Measurements from ENCODE around the gene PANX2.
"Not testable (repeated sequence)": the region's sequence is repeated elsewhere in the genome, so short reads cannot be mapped to it uniquely, and the experiment has no call there.

The PANX2 gene

GRCh38 chr22:50199251-50199721, 28.8 kb downstream of the PANX2 start:
- no peak for DNase-seq

DNA sequence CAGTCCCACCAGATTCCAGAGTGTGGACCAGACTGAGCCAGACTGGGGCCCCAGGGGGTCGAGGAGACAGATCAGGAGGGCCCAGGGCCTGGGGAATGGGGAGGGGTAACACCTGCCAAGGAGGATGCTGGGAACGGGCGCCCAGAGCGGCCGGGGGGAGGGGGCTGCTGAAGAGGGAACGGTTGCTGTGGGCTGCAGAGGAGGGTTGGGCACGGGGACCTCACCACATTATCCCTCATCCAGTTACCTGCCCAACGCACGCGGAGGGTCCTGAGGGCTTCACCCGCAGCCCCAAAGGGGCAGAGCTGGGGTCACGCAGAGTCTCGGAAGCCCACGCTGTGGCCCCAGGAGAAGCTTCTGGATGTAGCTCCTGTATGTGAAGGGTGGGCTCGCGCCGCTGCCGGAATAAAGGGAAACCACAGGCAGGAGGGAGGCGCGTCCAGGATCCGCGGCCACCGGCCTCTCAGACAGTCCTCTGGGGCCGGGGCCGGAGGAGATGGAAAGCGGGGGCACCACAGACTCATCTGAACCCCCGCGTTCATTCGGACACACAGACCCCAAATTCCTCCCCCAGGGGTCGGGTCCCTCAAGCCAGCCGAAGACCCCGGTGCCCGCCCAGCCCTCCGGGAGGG, 29.4 kb downstream of the PANX2 start:
- DNase-seq, result no peak

DNA sequence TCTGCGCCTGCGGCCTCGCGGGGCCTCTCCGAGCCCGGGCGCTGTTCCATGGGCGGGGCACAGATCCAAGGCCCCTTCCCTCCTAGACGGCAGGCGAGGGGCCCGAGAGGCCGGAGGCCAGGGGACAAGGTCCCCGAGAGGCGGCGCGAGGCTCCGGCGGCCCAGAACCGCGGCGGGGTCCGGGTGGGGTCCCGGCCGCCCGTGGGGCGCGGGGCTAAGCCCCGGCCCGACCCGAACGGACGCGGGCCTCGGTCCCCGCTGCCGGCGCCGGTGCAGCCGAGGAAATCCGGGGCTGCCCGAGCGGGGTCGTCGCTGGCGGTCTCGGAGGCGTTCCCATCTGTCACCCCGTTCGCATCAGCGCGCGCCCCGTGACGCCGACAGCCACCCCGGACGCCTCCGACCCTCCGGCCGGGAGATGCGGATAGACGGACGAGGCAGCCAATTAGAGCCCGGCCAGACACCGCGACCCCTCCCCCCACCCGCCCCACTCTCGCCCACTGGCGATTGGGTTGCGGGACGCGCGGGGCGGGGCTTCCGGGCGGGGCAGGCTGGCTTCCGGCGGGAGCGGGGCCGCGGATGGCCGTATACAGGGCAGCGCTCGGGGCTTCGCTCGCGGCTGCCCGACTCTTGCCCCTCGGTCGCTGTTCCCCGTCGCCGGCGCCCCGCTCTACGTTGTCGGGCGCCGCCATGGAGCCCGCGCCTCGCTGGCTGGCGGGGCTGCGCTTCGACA, 30.1 kb downstream of the PANX2 start, which contains the start of gene SELENOO:
Gene SELENOO, plus strand, starts transcription at position 551 of the 730 bp plus-strand sequence. Its CDS starts 26 bp downstream, at position 577.
- DNase-seq, result peak; percentile 90

DNA sequence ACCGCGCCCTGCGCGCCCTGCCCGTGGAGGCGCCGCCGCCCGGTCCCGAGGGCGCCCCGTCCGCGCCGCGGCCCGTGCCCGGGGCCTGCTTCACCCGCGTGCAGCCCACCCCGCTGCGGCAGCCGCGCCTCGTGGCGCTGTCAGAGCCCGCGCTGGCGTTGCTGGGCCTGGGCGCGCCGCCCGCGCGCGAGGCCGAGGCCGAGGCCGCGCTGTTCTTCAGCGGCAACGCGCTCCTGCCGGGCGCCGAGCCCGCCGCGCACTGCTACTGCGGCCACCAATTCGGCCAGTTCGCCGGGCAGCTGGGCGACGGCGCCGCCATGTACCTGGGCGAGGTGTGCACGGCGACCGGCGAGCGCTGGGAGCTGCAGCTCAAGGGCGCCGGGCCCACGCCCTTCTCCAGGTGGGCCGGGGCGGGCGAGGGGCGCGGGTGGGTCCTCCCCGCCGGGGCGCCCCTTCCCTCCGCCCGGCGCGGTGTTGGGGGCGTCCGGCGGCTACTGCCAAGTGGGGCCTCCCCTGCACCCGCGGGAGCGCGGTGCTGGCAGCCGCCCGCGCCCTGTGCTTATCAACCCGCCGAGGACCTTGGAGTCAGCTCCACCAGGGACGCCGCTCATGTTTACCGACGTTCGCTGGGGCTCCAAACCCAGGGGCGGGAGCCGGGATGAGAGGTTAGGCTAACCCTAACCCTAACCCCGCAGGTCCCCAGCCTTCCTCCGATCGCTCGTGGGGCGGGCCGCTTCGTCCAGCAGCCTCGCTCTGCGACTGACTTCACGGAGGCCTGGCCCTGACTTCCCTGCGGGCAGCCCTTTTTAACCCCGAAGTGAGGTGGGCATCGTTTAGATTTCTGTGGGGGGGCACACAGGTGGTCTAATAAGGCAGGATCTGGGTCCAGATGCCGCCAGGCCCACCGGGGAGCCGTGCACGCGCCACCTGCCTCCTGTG, 30.9 kb downstream of the PANX2 start:
- DNase-seq, result no peak

- no peak for DNase-seq
These were observed 31.7 kb downstream of the PANX2 start for GRCh38 chr22:50202130-50202666.

GRCh38 chr22:50203288-50203687, 32.8 kb downstream of the PANX2 start:
- no peak for DNase-seq

GRCh38 chr22:50204571-50204970, 34.0 kb downstream of the PANX2 start:
- no peak for DNase-seq

DNA sequence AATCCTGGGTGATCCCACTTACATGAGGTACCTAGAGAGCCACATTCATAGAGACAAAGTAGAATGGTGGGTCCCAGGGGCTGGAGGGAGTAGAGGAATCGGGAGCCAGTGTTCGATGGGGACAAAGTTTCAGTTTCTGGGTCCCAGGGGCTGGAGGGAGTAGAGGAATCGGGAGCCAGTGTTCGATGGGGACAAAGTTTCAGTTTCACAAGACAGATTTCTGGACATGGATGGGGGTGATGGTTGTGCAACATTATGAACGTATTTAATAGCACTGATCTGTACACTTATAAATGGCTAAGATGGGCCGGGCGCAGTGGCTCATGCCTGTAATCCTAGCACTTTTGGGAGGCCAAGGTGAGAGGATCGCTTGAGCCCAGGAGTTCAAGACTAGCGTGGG, 34.5 kb downstream of the PANX2 start:
- DNase-seq, result not testable (repeated sequence)

- no peak for DNase-seq
These were observed 35.4 kb downstream of the PANX2 start for GRCh38 chr22:50205781-50206569.

GRCh38 chr22:50206599-50206998, 36.1 kb downstream of the PANX2 start:
- no peak for DNase-seq

DNA sequence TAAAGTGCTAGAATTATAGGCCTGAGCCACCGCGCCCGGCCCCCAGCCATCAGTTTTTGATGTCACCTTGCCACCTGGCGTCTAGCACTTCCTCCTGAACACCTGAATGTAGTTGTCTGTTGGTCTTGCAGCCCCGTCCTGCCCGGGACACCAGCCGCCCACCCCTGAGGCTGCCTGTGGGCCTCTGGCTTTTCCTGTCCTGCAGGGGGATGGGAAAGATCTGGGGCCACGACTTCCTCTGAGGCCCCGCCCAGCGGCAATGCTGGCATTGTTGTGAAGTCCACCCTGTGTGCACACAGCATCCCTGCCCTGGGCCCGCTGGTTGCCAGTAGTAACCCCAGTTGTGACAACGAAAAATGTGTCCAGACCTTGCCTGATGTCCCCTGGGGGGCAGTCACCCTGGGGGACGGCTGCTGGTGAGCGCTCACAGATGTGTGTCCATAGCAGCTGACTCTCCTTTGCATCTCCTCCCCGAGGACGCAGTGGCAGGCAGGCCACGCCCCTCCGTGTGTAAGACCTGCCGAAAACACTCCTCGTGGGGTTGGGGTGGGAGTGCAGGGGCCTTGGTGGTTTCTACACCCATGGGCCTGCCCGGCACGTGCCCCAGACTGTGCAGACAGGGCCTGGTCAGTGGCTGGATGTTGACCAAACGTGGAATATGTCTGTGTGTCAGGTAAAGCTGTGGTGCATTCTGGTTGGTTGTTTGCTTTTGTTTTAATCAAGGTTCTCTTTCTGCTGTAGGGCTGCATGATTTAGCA, 37.0 kb downstream of the PANX2 start:
- no peak for DNase-seq

DNA sequence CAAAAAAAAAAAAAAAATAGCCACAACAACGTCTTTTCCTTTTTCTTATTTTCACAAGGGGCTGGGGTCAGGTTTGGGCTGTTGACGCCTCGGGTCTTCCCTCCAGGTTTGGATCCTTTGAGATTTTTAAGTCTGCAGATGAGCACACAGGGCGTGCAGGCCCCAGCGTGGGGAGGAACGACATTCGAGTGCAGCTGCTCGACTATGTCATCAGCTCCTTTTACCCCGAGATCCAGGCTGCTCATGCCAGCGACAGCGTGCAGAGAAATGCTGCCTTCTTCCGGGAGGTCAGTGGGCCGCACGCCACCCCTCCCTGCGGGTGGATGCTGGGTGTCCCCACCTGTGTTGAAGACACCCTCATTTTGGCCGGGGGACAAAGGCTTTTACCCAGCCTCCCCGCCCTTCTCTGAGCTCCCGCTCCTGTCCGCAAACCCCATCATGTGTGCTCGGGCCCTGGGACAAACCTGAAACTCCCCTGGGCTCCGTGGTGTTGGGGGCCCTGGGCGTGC, 38.0 kb downstream of the PANX2 start:
- no peak for DNase-seq

DNA sequence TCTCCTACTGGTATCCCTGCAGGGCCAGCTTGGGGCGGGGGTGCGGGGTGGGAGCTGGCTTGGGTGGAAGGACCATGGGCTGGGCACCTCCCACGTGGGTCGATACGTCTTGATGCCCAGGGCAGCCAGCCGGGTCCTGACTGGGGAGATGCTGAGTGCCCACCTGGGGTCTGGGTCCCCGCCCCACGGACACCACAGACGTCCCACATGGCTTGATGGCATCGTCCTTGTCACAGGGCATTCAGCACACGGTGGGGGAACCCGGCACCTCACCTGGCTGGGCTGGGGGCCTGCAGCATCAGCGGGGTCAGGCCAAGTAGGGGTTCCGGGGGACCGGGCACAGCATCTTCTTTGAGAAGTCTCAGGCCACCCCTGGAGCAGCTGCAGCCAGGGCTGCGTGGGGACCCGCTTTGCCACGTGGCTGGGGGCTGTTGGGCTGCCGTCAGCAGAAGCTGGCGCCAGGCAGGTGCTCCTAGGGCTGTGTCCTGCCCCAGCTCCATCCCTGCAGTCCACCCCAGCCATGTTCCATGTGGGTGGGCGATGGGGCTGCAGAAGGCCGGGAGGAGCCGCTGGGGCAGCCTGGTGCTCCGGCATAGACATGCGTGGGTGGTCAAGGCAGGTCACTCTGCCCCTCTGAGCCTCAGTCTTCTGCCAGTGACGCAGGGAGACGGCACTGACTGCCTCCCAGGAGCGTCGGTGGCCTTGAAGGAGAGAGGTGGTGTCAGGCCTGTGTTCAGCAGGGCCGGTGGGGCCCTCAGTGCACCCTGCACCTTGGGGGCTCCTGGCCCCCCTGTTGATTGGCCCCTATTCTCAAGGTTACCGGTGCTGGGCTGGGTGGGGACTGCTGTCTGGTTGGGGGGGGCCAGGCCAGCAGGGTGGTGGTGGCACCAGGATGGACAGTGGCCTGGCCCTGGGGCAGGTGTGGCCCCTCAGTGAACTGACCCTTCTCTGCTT, 38.7 kb downstream of the PANX2 start:
- no peak for DNase-seq

GRCh38 chr22:50209893-50210292, 39.4 kb downstream of the PANX2 start:
- peak; percentile 74 for DNase-seq

DNA sequence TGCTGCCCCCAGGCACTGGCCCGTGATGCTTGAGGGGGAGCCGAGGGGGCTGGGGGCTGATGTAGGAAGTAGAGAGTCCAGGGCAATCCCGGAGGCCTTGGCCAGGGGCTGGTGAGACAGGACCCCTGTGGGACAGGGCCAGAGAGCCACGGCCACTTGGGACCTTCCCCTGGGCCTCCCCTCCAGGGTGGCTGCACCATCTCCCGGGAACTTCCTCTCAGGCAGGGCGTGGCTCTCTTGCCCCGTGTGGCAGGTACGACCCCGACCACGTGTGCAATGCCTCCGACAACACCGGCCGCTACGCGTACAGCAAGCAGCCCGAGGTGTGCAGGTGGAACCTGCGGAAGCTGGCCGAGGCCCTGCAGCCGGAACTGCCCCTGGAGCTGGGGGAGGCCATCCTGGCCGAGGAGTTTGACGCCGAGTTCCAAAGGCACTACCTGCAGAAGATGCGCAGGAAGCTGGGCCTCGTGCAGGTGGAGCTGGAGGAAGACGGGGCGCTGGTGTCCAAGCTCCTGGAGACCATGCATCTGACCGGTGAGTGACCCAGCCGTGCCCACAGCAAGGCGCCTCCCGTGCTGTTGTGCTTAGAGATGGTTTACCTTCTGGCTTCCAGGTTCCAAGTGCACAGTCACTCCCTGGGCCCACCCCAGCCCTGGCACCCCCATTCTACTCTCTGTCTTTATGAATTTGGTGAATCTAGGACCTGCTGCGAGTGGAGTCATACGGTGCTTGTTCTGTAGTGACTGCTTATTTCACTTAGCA, 40.0 kb downstream of the PANX2 start:
- no peak for DNase-seq

DNA sequence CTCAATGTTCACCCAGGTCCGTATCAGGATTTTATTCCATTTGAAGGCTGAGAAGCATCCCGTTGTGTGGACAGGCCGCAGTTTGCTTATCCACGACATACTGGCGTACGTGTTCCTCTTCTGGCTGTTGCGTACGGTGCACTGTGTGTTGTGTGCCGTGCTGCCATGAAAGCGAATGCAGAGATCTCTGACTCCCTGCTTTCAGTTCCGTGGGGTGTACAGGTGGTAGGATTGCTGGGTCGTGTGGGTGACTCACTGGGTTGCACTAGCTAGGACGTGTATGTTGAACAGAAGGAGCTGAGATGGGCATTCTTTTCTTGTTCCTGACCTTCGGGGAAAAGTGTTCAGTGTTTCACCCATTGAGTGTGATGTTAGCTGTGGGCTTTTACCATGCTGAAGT, 40.6 kb downstream of the PANX2 start:
- DNase-seq, result no peak

DNA sequence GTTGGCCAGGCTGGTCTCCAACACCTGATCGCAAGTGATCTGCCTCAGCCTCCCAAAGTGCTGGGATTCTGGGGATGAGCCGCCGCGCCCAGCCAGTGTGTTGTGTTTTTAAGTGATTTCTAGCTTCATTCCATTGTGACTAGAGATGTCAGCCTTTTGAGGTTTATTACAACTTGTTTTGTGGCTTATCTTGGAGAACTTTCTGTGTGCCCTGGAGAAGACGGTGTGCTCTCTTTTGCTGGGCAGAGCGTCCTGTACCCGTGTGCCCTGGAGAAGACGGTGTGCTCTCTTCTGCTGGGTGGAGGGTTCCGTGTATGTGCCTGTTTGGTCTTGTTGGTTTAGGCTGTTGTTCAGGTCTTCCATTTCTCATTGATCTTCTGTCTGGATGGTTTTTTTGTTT, 42.7 kb downstream of the PANX2 start:
- no peak for DNase-seq

DNA sequence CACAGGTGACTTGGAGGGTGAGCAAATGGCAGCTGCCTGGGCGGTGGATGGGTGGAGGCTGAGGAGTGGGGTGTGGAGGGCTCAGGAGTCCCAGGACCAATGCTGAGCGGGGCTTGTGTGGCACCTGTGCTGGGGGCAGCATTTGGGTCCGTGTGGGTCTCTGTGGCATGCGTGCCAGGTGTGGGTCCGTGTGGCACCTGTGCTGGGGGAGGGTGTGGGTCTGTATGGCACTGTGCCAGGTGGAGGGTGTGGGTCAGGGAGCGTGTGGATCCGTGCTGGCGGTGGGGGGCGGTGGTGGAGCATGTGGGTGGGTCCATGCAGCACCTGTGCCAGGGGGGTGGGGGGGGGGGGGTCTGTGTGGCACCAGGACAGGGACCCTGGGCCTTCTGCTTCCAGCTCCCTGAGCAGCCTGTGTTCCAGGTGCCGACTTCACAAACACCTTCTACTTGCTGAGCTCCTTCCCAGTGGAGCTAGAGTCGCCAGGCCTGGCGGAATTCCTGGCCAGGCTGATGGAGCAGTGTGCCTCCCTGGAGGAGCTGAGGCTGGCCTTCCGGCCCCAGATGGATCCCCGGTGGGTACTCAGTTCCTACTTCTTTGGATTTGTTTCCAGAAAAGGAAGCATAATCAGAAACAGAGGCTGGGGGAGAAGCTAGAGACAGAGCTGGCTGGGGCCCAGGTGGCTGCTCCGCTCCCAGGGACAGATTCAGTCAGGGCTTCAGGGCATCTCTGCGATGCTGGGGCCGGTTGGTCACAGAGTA, 44.9 kb downstream of the PANX2 start:
- DNase-seq, result no peak

Data from activated T-cell treated with anti-CD3 and anti-CD28 coated beads, Interleukin-2, amount 50 U/mL, for 1 hour (primary cell).